MM.1S (cell line): ENCODE measurements around the gene C22orf23.

Experiments
- CTCF ChIP-seq: fragments of 300-600 bp; sonication (generic); IDR thresholded peaks from 2 replicates; pipeline ENCODE4 v1.5.1; 2016; ENCODE audit warnings: antibody characterized with exemption, low read length, mixed read lengths
- EZH2 ChIP-seq: fragments of 300-600 bp; sonication (generic); optimal IDR thresholded peaks from 2 replicates; pipeline ENCODE3; 2017; ENCODE audit warnings: low read depth, mild to moderate bottlenecking, antibody characterized with exemption, low read length, mixed read lengths
- EZH2phosphoT487 ChIP-seq: fragments of 300-600 bp; sonication (generic); IDR thresholded peaks from 2 replicates; pipeline ENCODE4 v1.6.1; 2018; ENCODE audit warnings: antibody characterized with exemption, low read length

GRCh38 chr22:37918580-37919270 is 34.7 kb downstream of the C22orf23 start:
- no peak for TF ChIP-seq CTCF
- TF ChIP-seq EZH2phosphoT487, result no peak
- TF ChIP-seq EZH2, result no peak
